Calu3 (cell line): ENCODE data around the gene MRPL20. TPM values are rescaled to one million over a fixed set of nuclear protein-coding genes. Genes with fewer than 3 reads are reported as not detected.

Experiments used
- BruUV-seq: library from RNA; stranded (reverse); fragments of 400-500 nt; replicated peaks from 2 replicates; lab custom pipeline; 2021; lab: Mats Ljungman, UMichigan
- CTCF ChIA-PET: fragments of 300-600 bp; sonication (Branson Sonifier 250); formaldehyde crosslinking; loops from one replicate; lab custom pipeline; 2022; ENCODE audit warnings: antibody characterized with exemption; lab: Charles Lee
- DNase-seq: peaks from one replicate; pipeline ENCODE4 v3.0.0; 2022
- H3K27ac Mint-ChIP-seq: one replicate; pipeline ENCODE4 v1.8.0; 2022; ENCODE audit warnings: mixed read lengths; ENCODE audit not compliant: unreplicated experiment
- H3K27me3 Mint-ChIP-seq: one replicate; pipeline ENCODE4 v1.8.0; 2022; ENCODE audit warnings: mixed read lengths; ENCODE audit not compliant: unreplicated experiment
- H3K36me3 Mint-ChIP-seq: one replicate; pipeline ENCODE4 v1.8.0; 2022; ENCODE audit warnings: mild to moderate bottlenecking, moderate library complexity, mixed read lengths; ENCODE audit not compliant: insufficient read depth, unreplicated experiment
- H3K4me1 Mint-ChIP-seq: one replicate; pipeline ENCODE4 v1.8.0; 2022; ENCODE audit warnings: mild to moderate bottlenecking, low read depth, mixed read lengths; ENCODE audit not compliant: unreplicated experiment
- H3K4me3 Mint-ChIP-seq: one replicate; pipeline ENCODE4 v1.8.0; 2022; ENCODE audit warnings: mild to moderate bottlenecking, low read depth, moderate library complexity, mixed read lengths; ENCODE audit not compliant: unreplicated experiment
- H3K9me3 Mint-ChIP-seq: one replicate; pipeline ENCODE4 v1.8.0; 2022; ENCODE audit warnings: low read depth, mixed read lengths; ENCODE audit not compliant: unreplicated experiment
- intact Hi-C: fragments of 100-400 bp; cut with micrococcal nuclease; formaldehyde crosslinking; loops from one replicate; pipeline ENCODE4 v1.10.0; 2022; ENCODE audit not compliant: unreplicated experiment
- total RNA-seq: library from RNA; stranded (reverse); gene quantifications from 2 replicates; pipeline ENCODE4 v1.2.3, GENCODE V29; 2022
- TF ChIP-seq, protein P1 (sequence below): fragments of 200-600 bp; IDR thresholded peaks from one replicate; pipeline ENCODE4 v1.8.0; 2022; ENCODE audit warnings: antibody characterized with exemption; ENCODE audit not compliant: unreplicated experiment

The MRPL20 gene
- total RNA-seq, 1 experiment from 2014 or later, result 81.2 TPM

- intact Hi-C loops, result no loop called here
- no peaks in the 10 kb centered on the region for H3K9me3 Mint-ChIP-seq
- no peak for DNase-seq
- peaks cover 4% of the 10 kb centered on the region for H3K27me3 Mint-ChIP-seq
- TF ChIP-seq, protein P1, sequence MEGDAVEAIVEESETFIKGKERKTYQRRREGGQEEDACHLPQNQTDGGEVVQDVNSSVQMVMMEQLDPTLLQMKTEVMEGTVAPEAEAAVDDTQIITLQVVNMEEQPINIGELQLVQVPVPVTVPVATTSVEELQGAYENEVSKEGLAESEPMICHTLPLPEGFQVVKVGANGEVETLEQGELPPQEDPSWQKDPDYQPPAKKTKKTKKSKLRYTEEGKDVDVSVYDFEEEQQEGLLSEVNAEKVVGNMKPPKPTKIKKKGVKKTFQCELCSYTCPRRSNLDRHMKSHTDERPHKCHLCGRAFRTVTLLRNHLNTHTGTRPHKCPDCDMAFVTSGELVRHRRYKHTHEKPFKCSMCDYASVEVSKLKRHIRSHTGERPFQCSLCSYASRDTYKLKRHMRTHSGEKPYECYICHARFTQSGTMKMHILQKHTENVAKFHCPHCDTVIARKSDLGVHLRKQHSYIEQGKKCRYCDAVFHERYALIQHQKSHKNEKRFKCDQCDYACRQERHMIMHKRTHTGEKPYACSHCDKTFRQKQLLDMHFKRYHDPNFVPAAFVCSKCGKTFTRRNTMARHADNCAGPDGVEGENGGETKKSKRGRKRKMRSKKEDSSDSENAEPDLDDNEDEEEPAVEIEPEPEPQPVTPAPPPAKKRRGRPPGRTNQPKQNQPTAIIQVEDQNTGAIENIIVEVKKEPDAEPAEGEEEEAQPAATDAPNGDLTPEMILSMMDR, result no peak
- CTCF ChIA-PET, result no interaction called here
- H3K36me3 Mint-ChIP-seq, result no peaks in the 10 kb centered on the region
- H3K27ac Mint-ChIP-seq, result no peak overlapping the region
- H3K4me3 Mint-ChIP-seq, result no peak overlapping the region
- BruUV-seq, result no TSS peak
- H3K4me1 Mint-ChIP-seq, result peaks cover 2% of the 10 kb centered on the region
Observed at GRCh38 chr1:1365875-1366698, 41.0 kb downstream of the MRPL20 start.

DNA sequence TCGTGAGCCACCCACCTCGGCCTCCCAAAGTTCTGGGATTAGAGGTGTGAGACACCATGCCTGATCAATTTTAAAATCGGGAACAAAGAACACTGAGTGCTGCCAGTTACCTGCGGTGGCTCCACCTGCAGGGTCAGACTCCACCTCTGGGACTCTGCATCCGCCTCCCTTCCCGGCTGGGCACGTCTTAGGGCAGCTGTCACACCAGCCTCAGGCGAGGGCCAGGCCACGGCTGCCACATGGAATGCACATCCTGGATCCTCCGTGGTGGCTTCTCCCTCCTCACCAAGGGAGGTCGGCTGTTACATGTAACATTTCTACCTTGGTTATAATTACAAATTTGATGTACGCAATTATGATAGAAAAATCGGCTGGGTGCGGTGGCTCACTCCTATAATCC is 42.8 kb downstream of the MRPL20 start:
- CTCF ChIA-PET, result no interaction called here
- DNase-seq, result peak; percentile 37

GRCh38 chr1:1361982-1362423 is 45.1 kb downstream of the MRPL20 start:
- CTCF ChIA-PET, result no interaction called here
- Mint-ChIP-seq H3K27ac (no peak overlapping the region), H3K36me3 (peaks cover 6% of the 10 kb centered on the region), H3K4me1 (peaks cover 10% of the 10 kb centered on the region), H3K4me3 (no peak overlapping the region), H3K27me3 (peaks cover 14% of the 10 kb centered on the region), H3K9me3 (peaks cover 4% of the 10 kb centered on the region)
- no peak for DNase-seq
- BruUV-seq, result no TSS peak
- intact Hi-C loops, result no loop called here
- TF ChIP-seq, protein P1, result no peak

More for the DNA sequence above, 42.8 kb downstream of the MRPL20 start:
- TF ChIP-seq, protein P1, result no peak
- intact Hi-C loops, result no loop called here
- Mint-ChIP-seq H3K27ac (no peak overlapping the region), H3K36me3 (peaks cover 6% of the 10 kb centered on the region), H3K9me3 (peaks cover 4% of the 10 kb centered on the region), H3K4me1 (peaks cover 10% of the 10 kb centered on the region), H3K4me3 (no peak overlapping the region), H3K27me3 (peaks cover 14% of the 10 kb centered on the region)
- no TSS peak for BruUV-seq

GRCh38 chr1:1361233-1361981 is 45.7 kb downstream of the MRPL20 start:
- TF ChIP-seq, protein P1, result no peak
- CTCF ChIA-PET, result no interaction called here
- peaks cover 4% of the 10 kb centered on the region for H3K9me3 Mint-ChIP-seq
- no peak overlapping the region for H3K27ac Mint-ChIP-seq
- H3K4me1 Mint-ChIP-seq, result peaks cover 10% of the 10 kb centered on the region
- BruUV-seq, result no TSS peak
- H3K36me3 Mint-ChIP-seq, result peaks cover 6% of the 10 kb centered on the region
- intact Hi-C loops, result no loop called here
- peaks cover 14% of the 10 kb centered on the region for H3K27me3 Mint-ChIP-seq
- no peak overlapping the region for H3K4me3 Mint-ChIP-seq
- DNase-seq, result no peak
